Thyroid gland (tissue), 4 donors: ENCODE data around the gene SLC25A11. TPM values are rescaled to one million over a fixed set of nuclear protein-coding genes. Genes with fewer than 3 reads are reported as not detected.

Experiments
- DNase-seq, 2 donors: peaks; one replicate each; pipeline ENCODE4 v3.0.0-alpha.2; 2019
- H3K27ac ChIP-seq, 3 donors: fragments of 200-600 bp; sonication (generic); 1 replicate in 2 of 3; 2 replicates in 1 of 3; pipeline ENCODE4 v1.5.1; 2016 to 2019; ENCODE audit warnings: mild to moderate bottlenecking in 1 of 3, moderate library complexity in 1 of 3
- H3K27me3 ChIP-seq: fragments of 200-600 bp; sonication (generic); one replicate; pipeline ENCODE4 v1.5.1; 2019
- H3K36me3 ChIP-seq, 2 donors: fragments of 200-600 bp; sonication (generic); one replicate each; pipeline ENCODE4 v1.5.1; 2016 to 2019
- H3K4me1 ChIP-seq, 2 donors: fragments of 200-600 bp; sonication (generic); one replicate each; pipeline ENCODE4 v1.5.1; 2017 to 2019
- H3K4me3 ChIP-seq, 3 donors: fragments of 200-600 bp; sonication (generic); replicated peaks in 1 of 3; 1 replicate in 2 of 3; 2 replicates in 1 of 3; pipeline ENCODE4 v1.5.1; 2016; ENCODE audit warnings: mild to moderate bottlenecking in 1 of 3
- H3K9me3 ChIP-seq: fragments of 200-600 bp; sonication (generic); one replicate; pipeline ENCODE4 v1.5.1; 2017
- CTCF ChIP-seq, 6 experiments: fragments of 200-600 bp in 3 of 6; fragments of 450-650 bp in 3 of 6; sonication (generic) in 3 of 6; IDR thresholded peaks; one replicate each; pipeline ENCODE4 v1.5.1; 2016 to 2019; ENCODE audit warnings: antibody characterized with exemption in 6 of 6, mild to moderate bottlenecking in 2 of 6, inconsistent platforms in 1 of 6, moderate library complexity in 1 of 6
- POLR2A ChIP-seq, 2 donors: fragments of 450-650 bp; IDR thresholded peaks; one replicate each; pipeline ENCODE4 v1.6.1; 2017; ENCODE audit warnings: antibody characterized with exemption in 2 of 2, mild to moderate bottlenecking in 2 of 2, moderate library complexity in 1 of 2
- WGBS, 2 donors: methylation state at CpG; one replicate each; pipeline ENCODE4 v1.1.5; 2017; 5-methylcytosine and 5-hydroxymethylcytosine counted together
- intact Hi-C: fragments of 100-400 bp; cut with DNase I; formaldehyde crosslinking; loops from one replicate; pipeline ENCODE4 v1.15.1; 2023
- total RNA-seq, 4 donors: library from RNA; depleted of rRNA; stranded (reverse); fragments of >200 nt; gene quantifications; one replicate each; pipeline ENCODE4 v1.2.3, GENCODE V29; 2016

The SLC25A11 gene
- total RNA-seq, 4 donors from 2014 or later, result 29.3 to 62.4 (median 48.4) TPM

GRCh38 chr17:4942760-4943508 is 3.1 kb upstream of the SLC25A11 start:
- TF ChIP-seq POLR2A (IDR thresholded peaks at IDR 0.05), result no peak
- no peak for TF ChIP-seq CTCF (IDR thresholded peaks at IDR 0.05)
- Histone ChIP-seq H3K27me3 (no peaks in the 10 kb centered on the region), H3K4me3 (no peak overlapping the region), H3K27ac (no peak overlapping the region), H3K4me1 (peaks cover 24 to 46% of the 10 kb centered on the region in 2 donors), H3K9me3 (no peaks in the 10 kb centered on the region), H3K36me3 (peaks cover 9 to 10% of the 10 kb centered on the region in 2 donors)
- 83 to 86% methylated on average over 13 of the region's 13 CpGs for WGBS, 2 donors
- intact Hi-C loops, result no loop called here
- DNase-seq, result no peak

- peaks cover 17 to 40% of the 10 kb centered on the region in 2 donors for H3K4me1 ChIP-seq
- no peak for DNase-seq
- peaks cover 16 to 22% of the 10 kb centered on the region in 2 donors for H3K36me3 ChIP-seq
Measured at GRCh38 chr17:4941319-4941610, 1.4 kb upstream of the SLC25A11 start.

GRCh38 chr17:4940555-4941318 is 891 bp upstream of the SLC25A11 start:
- Histone ChIP-seq H3K4me3 (peak overlapping the region; percentile 34 to 89 (median 69)), H3K4me1 (peaks cover 17 to 35% of the 10 kb centered on the region in 2 donors), H3K27me3 (no peaks in the 10 kb centered on the region), H3K36me3 (peaks cover 16 to 20% of the 10 kb centered on the region in 2 donors), H3K27ac (peak overlapping the region; percentile 91 to 97 (median 95)), H3K9me3 (no peaks in the 10 kb centered on the region)
- DNase-seq, result peak; percentile 84 to 86
- intact Hi-C loops, result no loop called here
- TF ChIP-seq CTCF (IDR thresholded peaks at IDR 0.05) (no peak), POLR2A (IDR thresholded peaks at IDR 0.05) (no peak)
- WGBS, 2 donors, result 2% methylated on average over 18 to 29 of the region's 29 CpGs

More at GRCh38 chr17:4941319-4941610, 1.4 kb upstream of the SLC25A11 start:
- TF ChIP-seq POLR2A (IDR thresholded peaks at IDR 0.05), result no peak
- no peak for TF ChIP-seq CTCF (IDR thresholded peaks at IDR 0.05)
- intact Hi-C loops, result no loop called here
- Histone ChIP-seq H3K9me3 (no peaks in the 10 kb centered on the region), H3K27me3 (no peaks in the 10 kb centered on the region), H3K27ac (peak overlapping the region in 1 of 3 donors; percentile 95), H3K4me3 (peak overlapping the region in 1 of 3 donors; percentile 89)
- WGBS, 2 donors, result 48 to 54% methylated on average over 4 of the region's 4 CpGs

- WGBS, 2 donors, result 1 to 2% methylated on average over 9 to 12 of the region's 16 CpGs
- peaks cover 17 to 23% of the 10 kb centered on the region in 2 donors for H3K4me1 ChIP-seq
Measured at GRCh38 chr17:4939546-4939795, 375 bp downstream of the SLC25A11 start.

More at GRCh38 chr17:4939546-4939795, 375 bp downstream of the SLC25A11 start:
- intact Hi-C loops, result loop anchor here (5.0 kb wide), 1 partner anchor 43 kb away; no protein-coding TSS in a partner anchor
- Histone ChIP-seq H3K27ac (peak overlapping the region; percentile 91 to 97 (median 95)), H3K4me3 (peak overlapping the region; percentile 31 to 89 (median 33)), H3K9me3 (no peaks in the 10 kb centered on the region), H3K36me3 (peaks cover 15 to 16% of the 10 kb centered on the region in 2 donors), H3K27me3 (no peaks in the 10 kb centered on the region)
- peak in 1 of 2 donors; percentile 10 for DNase-seq
- TF ChIP-seq CTCF (IDR thresholded peaks at IDR 0.05) (no peak), POLR2A (IDR thresholded peaks at IDR 0.05) (no peak)
